Measurements from ENCODE around the gene COPZ1. TPM values are rescaled to one million over a fixed set of nuclear protein-coding genes. Genes with fewer than 3 reads are reported as not detected.
"Not testable (repeated sequence)": the region's sequence is repeated elsewhere in the genome, so short reads cannot be mapped to it uniquely, and the experiment has no call there.

The COPZ1 gene
- total and polyA plus RNA-seq, 2 experiments from 2014 or later = 149 to 170 TPM

DNA sequence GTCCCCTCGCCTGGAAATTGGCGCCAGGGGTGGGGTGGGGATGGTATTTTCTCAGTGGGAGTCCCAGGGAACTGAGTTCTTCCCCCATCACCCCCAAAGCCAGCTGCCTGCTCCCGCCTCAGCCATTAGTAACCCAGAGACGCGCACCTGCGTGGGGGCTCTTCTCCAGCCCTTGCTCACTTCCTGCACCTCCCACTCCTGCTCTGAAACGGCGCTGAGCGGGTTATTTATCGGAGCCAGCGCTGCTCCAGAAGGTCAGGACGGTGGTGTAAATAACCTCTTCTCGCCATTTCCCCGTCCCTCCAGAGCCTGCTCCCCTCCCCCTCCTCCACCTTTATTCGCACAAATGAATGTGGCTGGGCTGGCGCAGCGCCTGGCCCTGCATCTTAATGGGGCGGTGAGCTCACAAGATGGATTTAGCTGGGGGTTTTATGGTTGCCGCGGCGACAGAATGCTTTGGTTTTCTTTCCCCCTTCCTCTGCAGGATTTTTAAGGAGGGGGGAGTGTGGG is 27.1 kb downstream of the COPZ1 start:
- H2AFZ ChIP-seq = 0 out of 2 replicates have a peak overlapping the region, but pooled peaks have one; percentile 0
- DNase-seq = peak; percentile 80
- H3K27me3 ChIP-seq (replicated peaks; ENCODE audit: insufficient read depth) = no peaks in the 10 kb centered on the region
- H3K9me2 ChIP-seq (ENCODE audit: insufficient read depth) = no peaks in the 10 kb centered on the region
- H4K20me1 ChIP-seq (ENCODE audit: insufficient read depth) = no peaks in the 10 kb centered on the region
- H3K4me1 ChIP-seq (ENCODE audit: insufficient read depth) = peaks cover 22% of the 10 kb centered on the region
- no peaks in the 10 kb centered on the region for H3K9me3 ChIP-seq (ENCODE audit: low read depth)
- in situ Hi-C loops (cut with MboI) = no loop called here
- TF ChIP-seq EZH2 (IDR thresholded peaks at IDR 0.05; ENCODE audit: insufficient read depth, poor library complexity, severe bottlenecking) (no peak), EZH2phosphoT487 (IDR thresholded peaks at IDR 0.05; ENCODE audit: insufficient read depth, low read depth) (no peak)
- H3K9ac ChIP-seq = peak overlapping the region; percentile 62
- H3K4me2 ChIP-seq (ENCODE audit: unreplicated experiment) = peak overlapping the region; percentile 34
- peaks cover 48% of the 10 kb centered on the region; the same call in 1 of the 2 replicates for H3F3A ChIP-seq (ENCODE audit: insufficient read depth)
- no peaks in the 10 kb centered on the region for H3K79me2 ChIP-seq (ENCODE audit: insufficient read depth)
- H3K4me3 ChIP-seq = 0 out of 2 replicates have a peak overlapping the region, but pooled peaks have one; percentile 14
- H3K36me3 ChIP-seq (ENCODE audit: low read depth) = peaks cover 25% of the 10 kb centered on the region; the same call in 1 of the 2 replicates
- H3K27ac ChIP-seq = peak overlapping the region; percentile 82
- 10 to 11% methylated on average over 21 of the region's 21 CpGs for WGBS, 2 experiments (ENCODE audit: low coverage in 1 of 2, low lambda C conversion rate in 2 of 2, missing lambda C conversion rate in 2 of 2)

DNA sequence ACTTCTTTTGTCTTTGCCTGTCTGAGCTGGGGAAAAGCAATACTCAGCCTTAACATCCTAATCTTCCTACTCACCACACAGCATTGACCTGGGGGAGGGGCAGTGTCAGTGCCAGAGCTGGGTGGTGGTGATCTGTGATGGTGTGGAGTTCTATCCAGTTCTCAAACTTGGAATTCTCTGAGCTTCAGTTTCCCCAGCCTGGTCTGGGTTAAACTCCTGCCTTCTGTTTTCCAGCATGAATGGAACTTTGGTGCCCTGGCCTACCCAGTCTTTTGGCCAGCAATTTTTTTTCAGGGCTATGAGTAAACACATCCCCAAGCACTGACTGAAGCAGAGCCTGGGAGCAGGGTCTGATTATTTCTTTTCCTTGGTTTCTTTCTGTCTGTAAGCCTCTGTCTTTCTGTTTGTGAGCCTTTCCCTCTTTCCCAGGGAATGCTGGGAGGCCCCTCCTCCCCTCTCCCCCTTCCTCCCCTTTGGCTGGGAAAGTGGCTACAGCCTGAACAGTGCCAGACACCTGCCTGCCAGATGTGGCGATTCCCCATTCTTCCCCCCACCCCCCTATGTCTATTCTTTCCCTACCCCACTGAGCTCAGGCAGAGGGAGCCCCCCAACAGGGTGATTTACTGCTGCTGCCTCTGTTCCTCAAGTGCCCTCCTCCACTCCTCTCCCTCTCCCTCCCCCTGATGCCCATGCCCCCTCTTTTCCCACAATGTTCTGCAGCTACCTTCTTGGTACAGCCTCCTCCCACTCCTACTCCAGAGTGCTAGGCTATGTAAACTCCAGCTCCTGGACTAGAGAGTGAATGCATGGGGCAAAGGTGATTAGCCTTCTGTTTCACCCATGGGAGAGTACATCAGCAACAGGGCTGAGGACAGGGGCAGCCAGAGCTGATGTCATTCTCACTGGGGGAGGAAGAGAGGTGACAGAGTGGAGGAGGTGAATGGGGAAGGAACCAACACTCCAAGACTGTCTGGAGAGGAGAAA is 28.3 kb downstream of the COPZ1 start:
- Histone ChIP-seq H3K27me3 (replicated peaks; ENCODE audit: insufficient read depth) (no peaks in the 10 kb centered on the region), H4K20me1 (ENCODE audit: insufficient read depth) (no peaks in the 10 kb centered on the region), H3K4me3 (no peak overlapping the region), H3K9me3 (ENCODE audit: low read depth) (no peaks in the 10 kb centered on the region), H3K9ac (peak overlapping the region; percentile 62), H3K27ac (peak overlapping the region; percentile 82), H2AFZ (no peak overlapping the region), H3K4me1 (ENCODE audit: insufficient read depth) (peaks cover 26% of the 10 kb centered on the region), H3K36me3 (ENCODE audit: low read depth) (peaks cover 14% of the 10 kb centered on the region; the same call in 1 of the 2 replicates), H3K79me2 (ENCODE audit: insufficient read depth) (no peaks in the 10 kb centered on the region), H3K4me2 (ENCODE audit: unreplicated experiment) (peak overlapping the region; percentile 34), H3F3A (ENCODE audit: insufficient read depth) (peaks cover 41% of the 10 kb centered on the region; the same call in 1 of the 2 replicates), H3K9me2 (ENCODE audit: insufficient read depth) (no peaks in the 10 kb centered on the region)
- in situ Hi-C loops (cut with MboI) = no loop called here
- TF ChIP-seq EZH2phosphoT487 (IDR thresholded peaks at IDR 0.05; ENCODE audit: insufficient read depth, low read depth) (no peak), EZH2 (IDR thresholded peaks at IDR 0.05; ENCODE audit: insufficient read depth, poor library complexity, severe bottlenecking) (no peak)
- DNase-seq = peak; percentile 74
- WGBS, 2 experiments (ENCODE audit: low coverage in 1 of 2, low lambda C conversion rate in 2 of 2, missing lambda C conversion rate in 2 of 2) = 25% methylated on average over 1 of the region's 1 CpG; no CpG with 5 or more reads in 1 of the 2 experiments

DNA sequence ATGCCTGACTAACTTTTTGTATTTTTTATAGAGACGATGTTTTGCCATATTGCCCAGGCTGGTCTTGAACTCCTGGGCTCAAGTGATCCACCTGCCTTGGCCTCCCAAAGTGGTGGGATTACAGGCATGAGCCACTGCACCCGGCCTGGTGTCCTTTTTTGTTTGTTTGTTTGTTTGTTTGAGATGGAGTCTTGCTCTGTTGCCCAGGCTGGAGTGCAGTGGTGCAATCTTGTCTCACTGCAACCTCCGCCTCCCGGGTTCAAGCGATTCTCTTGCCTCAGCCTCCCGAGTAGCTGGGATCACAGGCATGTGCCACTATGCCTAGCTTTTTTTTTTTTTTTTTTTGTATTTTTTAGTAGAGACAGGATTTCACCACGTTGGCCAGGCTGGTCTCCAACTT is 29.3 kb downstream of the COPZ1 start:
- Histone ChIP-seq H3K36me3 (ENCODE audit: low read depth) (peaks cover 11% of the 10 kb centered on the region; the same call in 1 of the 2 replicates), H3K4me1 (ENCODE audit: insufficient read depth) (peaks cover 30% of the 10 kb centered on the region), H3F3A (ENCODE audit: insufficient read depth) (peaks cover 36% of the 10 kb centered on the region; the same call in 1 of the 2 replicates)
- H3K79me2 ChIP-seq (ENCODE audit: insufficient read depth); H3K27me3 ChIP-seq (replicated peaks; ENCODE audit: insufficient read depth); in situ Hi-C loops (cut with MboI); H3K9me2 ChIP-seq (ENCODE audit: insufficient read depth); H4K20me1 ChIP-seq (ENCODE audit: insufficient read depth); H3K4me3 ChIP-seq; H3K9ac ChIP-seq; H3K27ac ChIP-seq; DNase-seq; H2AFZ ChIP-seq; H3K9me3 ChIP-seq (ENCODE audit: low read depth); H3K4me2 ChIP-seq (ENCODE audit: unreplicated experiment): not testable (repeated sequence)
- WGBS, 2 experiments (ENCODE audit: low coverage in 1 of 2, low lambda C conversion rate in 2 of 2, missing lambda C conversion rate in 2 of 2) = 70 to 81% methylated on average over 7 of the region's 7 CpGs

DNA sequence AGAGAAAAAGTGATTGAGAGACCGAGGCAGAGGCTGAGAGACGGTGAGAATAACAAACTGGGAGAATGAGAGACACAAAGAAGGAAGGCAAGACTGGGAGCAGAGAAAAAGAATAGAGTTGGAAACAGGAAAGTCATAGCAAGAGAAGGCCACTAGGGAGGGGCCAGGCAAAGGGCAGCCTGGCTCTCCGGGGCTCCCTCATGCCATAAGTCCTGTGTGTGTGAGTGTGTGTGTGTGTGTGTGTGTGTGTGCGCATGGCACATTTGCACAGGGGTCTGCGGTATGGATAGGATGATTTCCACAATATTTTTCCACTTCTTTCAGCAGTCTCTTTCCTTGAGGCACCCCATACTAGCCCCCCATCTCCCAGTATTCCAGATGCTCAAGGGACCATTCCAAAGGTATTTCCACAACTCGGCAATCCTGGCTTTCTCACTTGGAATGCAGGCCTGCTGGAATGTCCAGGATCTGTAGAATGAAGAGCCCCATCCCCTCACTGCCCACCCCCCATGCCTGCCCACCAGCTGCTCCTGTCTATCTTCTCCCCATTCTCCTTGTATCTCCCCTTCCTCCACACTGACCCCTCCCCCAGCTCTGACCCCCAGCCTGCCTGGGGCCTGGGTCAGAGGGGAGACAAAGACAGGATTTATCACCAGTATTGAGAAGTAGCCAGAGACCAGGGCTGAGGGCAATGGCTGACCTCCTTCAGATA is 30.3 kb downstream of the COPZ1 start:
- H3K9ac ChIP-seq = no peak overlapping the region
- no peaks in the 10 kb centered on the region for H4K20me1 ChIP-seq (ENCODE audit: insufficient read depth)
- no peak for DNase-seq
- H3K4me1 ChIP-seq (ENCODE audit: insufficient read depth) = peaks cover 37% of the 10 kb centered on the region
- TF ChIP-seq EZH2 (IDR thresholded peaks at IDR 0.05; ENCODE audit: insufficient read depth, poor library complexity, severe bottlenecking) (no peak), EZH2phosphoT487 (IDR thresholded peaks at IDR 0.05; ENCODE audit: insufficient read depth, low read depth) (no peak)
- no peak overlapping the region for H3K4me3 ChIP-seq
- in situ Hi-C loops (cut with MboI) = no loop called here
- H3K27ac ChIP-seq = no peak overlapping the region
- H2AFZ ChIP-seq = no peak overlapping the region
- 66 to 70% methylated on average over 6 of the region's 6 CpGs for WGBS, 2 experiments (ENCODE audit: low coverage in 1 of 2, low lambda C conversion rate in 2 of 2, missing lambda C conversion rate in 2 of 2)
- no peaks in the 10 kb centered on the region for H3K79me2 ChIP-seq (ENCODE audit: insufficient read depth)
- H3K36me3 ChIP-seq (ENCODE audit: low read depth) = peaks cover 3% of the 10 kb centered on the region; the same call in 1 of the 2 replicates
- H3K27me3 ChIP-seq (replicated peaks; ENCODE audit: insufficient read depth) = no peaks in the 10 kb centered on the region
- peaks cover 33% of the 10 kb centered on the region for H3F3A ChIP-seq (ENCODE audit: insufficient read depth)
- no peaks in the 10 kb centered on the region for H3K9me2 ChIP-seq (ENCODE audit: insufficient read depth)
- H3K4me2 ChIP-seq (ENCODE audit: unreplicated experiment) = no peak overlapping the region
- H3K9me3 ChIP-seq (ENCODE audit: low read depth) = no peaks in the 10 kb centered on the region

Data from GM23248 (cell line).